Lower leg skin (tissue), 3 donors: Measurements from ENCODE around the gene DYNC2H1.

Experiments used
- CTCF ChIP-seq, 3 donors: fragments of 450-650 bp; IDR thresholded peaks; one replicate each; pipeline ENCODE4 v1.5.1; 2016; ENCODE audit warnings: antibody characterized with exemption in 3 of 3, mild to moderate bottlenecking in 3 of 3, moderate library complexity in 2 of 3
- POLR2A ChIP-seq, 2 donors: fragments of 450-650 bp; IDR thresholded peaks; one replicate each; pipeline ENCODE4 v1.6.1; 2016 to 2017; ENCODE audit warnings: antibody characterized with exemption in 2 of 2, mild to moderate bottlenecking in 1 of 2, moderate library complexity in 1 of 2

GRCh38 chr11:103317118-103317517 is 207.9 kb downstream of the DYNC2H1 start:
- TF ChIP-seq CTCF (IDR thresholded peaks at IDR 0.05) (no peak), POLR2A (IDR thresholded peaks at IDR 0.05) (no peak)
